Stimulated activated naive B cell treated with anti-CD40 and anti-IgM and Interleukin-4, amounts not matched to agents 10 μg/mL and 1 μg/mL and 100 μg/mL, for 72 hours (primary cell): Measurements from ENCODE around the gene TEX54.
"Not testable (repeated sequence)": the region's sequence is repeated elsewhere in the genome, so short reads cannot be mapped to it uniquely, and the experiment has no call there.

Experiments
- ATAC-seq, 2 donors: fragments of 150-1000 bp; cut with Tn5 transposase; replicated peaks; 2 replicates each; pipeline ENCODE4 v1.10.0; 2021; ENCODE audit warnings: moderate library complexity in 1 of 2
- DNase-seq: peaks from one replicate; pipeline ENCODE4 v3.0.0; 2021
- H3K27ac Mint-ChIP-seq: one replicate; pipeline ENCODE4 v1.8.0; 2022; ENCODE audit warnings: mild to moderate bottlenecking, mixed read lengths
- H3K27me3 Mint-ChIP-seq, 2 donors: one replicate each; pipeline ENCODE4 v1.8.0; 2022; ENCODE audit warnings: mixed read lengths in 2 of 2
- H3K36me3 Mint-ChIP-seq, 2 donors: one replicate each; pipeline ENCODE4 v1.8.0; 2022; ENCODE audit warnings: mixed read lengths in 2 of 2, mild to moderate bottlenecking in 1 of 2
- H3K4me1 Mint-ChIP-seq, 2 donors: one replicate each; pipeline ENCODE4 v1.8.0; 2022; ENCODE audit warnings: mixed read lengths in 2 of 2, mild to moderate bottlenecking in 1 of 2
- H3K4me3 Mint-ChIP-seq, 2 donors: one replicate each; pipeline ENCODE4 v1.8.0; 2022; ENCODE audit warnings: mild to moderate bottlenecking in 2 of 2, mixed read lengths in 2 of 2, moderate library complexity in 1 of 2
- H3K9me3 Mint-ChIP-seq, 2 donors: one replicate each; pipeline ENCODE4 v1.8.0; 2022; ENCODE audit warnings: mixed read lengths in 2 of 2, mild to moderate bottlenecking in 1 of 2

The TEX54 gene

GRCh38 chr11:62851807-62852522 lies 19.3 kb upstream of the TEX54 start:
- Mint-ChIP-seq H3K9me3 (no peaks in the 10 kb centered on the region), H3K4me3 (peak overlapping the region; percentile 9 to 60), H3K36me3 (peaks cover 38 to 47% of the 10 kb centered on the region in 2 donors), H3K4me1 (peaks cover 21 to 50% of the 10 kb centered on the region in 2 donors), H3K27me3 (no peaks in the 10 kb centered on the region), H3K27ac (peak overlapping the region; percentile 84)
- ATAC-seq (no peak), DNase-seq (no peak)

GRCh38 chr11:62850911-62851806 lies 18.5 kb upstream of the TEX54 start:
- H3K27me3 Mint-ChIP-seq = no peaks in the 10 kb centered on the region
- DNase-seq (no peak), ATAC-seq (no peak)
- H3K27ac Mint-ChIP-seq = peak overlapping the region; percentile 84
- H3K36me3 Mint-ChIP-seq = peaks cover 38 to 46% of the 10 kb centered on the region in 2 donors
- peaks cover 21 to 46% of the 10 kb centered on the region in 2 donors for H3K4me1 Mint-ChIP-seq
- H3K4me3 Mint-ChIP-seq = peak overlapping the region; percentile 9 to 52
- H3K9me3 Mint-ChIP-seq = no peaks in the 10 kb centered on the region

GRCh38 chr11:62847767-62848314 lies 15.2 kb upstream of the TEX54 start:
- ATAC-seq (no peak), DNase-seq (no peak)
- Mint-ChIP-seq H3K4me3 (no peak overlapping the region), H3K27ac (peak overlapping the region; percentile 77), H3K36me3 (peaks cover 9 to 12% of the 10 kb centered on the region in 2 donors), H3K27me3 (no peaks in the 10 kb centered on the region), H3K9me3 (no peaks in the 10 kb centered on the region), H3K4me1 (peaks cover 10 to 18% of the 10 kb centered on the region in 2 donors)

GRCh38 chr11:62846177-62846576 lies 13.5 kb upstream of the TEX54 start:
- Mint-ChIP-seq H3K9me3 (no peaks in the 10 kb centered on the region), H3K27ac (no peak overlapping the region), H3K27me3 (no peaks in the 10 kb centered on the region), H3K36me3 (no peaks in the 10 kb centered on the region), H3K4me1 (peaks cover 2 to 4% of the 10 kb centered on the region in 2 donors), H3K4me3 (no peak overlapping the region)
- DNase-seq = no peak
- no peak for ATAC-seq

- DNase-seq = no peak
- no peak for ATAC-seq
- Mint-ChIP-seq H3K4me3 (no peak overlapping the region), H3K27me3 (no peaks in the 10 kb centered on the region), H3K27ac (peak overlapping the region; percentile 17), H3K36me3 (peaks cover 3 to 6% of the 10 kb centered on the region in 2 donors), H3K4me1 (peaks cover 0 to 10% of the 10 kb centered on the region in 2 donors), H3K9me3 (no peaks in the 10 kb centered on the region)
These were observed 11.5 kb upstream of the TEX54 start for GRCh38 chr11:62844154-62844553.

GRCh38 chr11:62843466-62843865 lies 10.8 kb upstream of the TEX54 start:
- Mint-ChIP-seq H3K27ac (peak overlapping the region; percentile 17), H3K4me1 (peaks cover 0 to 12% of the 10 kb centered on the region in 2 donors), H3K36me3 (peaks cover 4 to 10% of the 10 kb centered on the region in 2 donors), H3K4me3 (no peak overlapping the region), H3K27me3 (no peaks in the 10 kb centered on the region), H3K9me3 (no peaks in the 10 kb centered on the region)
- ATAC-seq (no peak), DNase-seq (no peak)

- not testable (repeated sequence) for ATAC-seq, DNase-seq, H3K27me3 Mint-ChIP-seq, H3K9me3 Mint-ChIP-seq, H3K27ac Mint-ChIP-seq, H3K4me3 Mint-ChIP-seq
- peaks cover 2 to 12% of the 10 kb centered on the region in 2 donors for H3K4me1 Mint-ChIP-seq
- H3K36me3 Mint-ChIP-seq = peaks cover 4 to 10% of the 10 kb centered on the region in 2 donors
These were observed 10.2 kb upstream of the TEX54 start for GRCh38 chr11:62842891-62843290.

- Mint-ChIP-seq H3K9me3 (no peaks in the 10 kb centered on the region), H3K36me3 (peaks cover 9 to 16% of the 10 kb centered on the region in 2 donors), H3K4me3 (no peak overlapping the region), H3K27me3 (no peaks in the 10 kb centered on the region), H3K4me1 (peaks cover 9 to 16% of the 10 kb centered on the region in 2 donors), H3K27ac (no peak overlapping the region)
- peak; percentile 52 for DNase-seq
- ATAC-seq = no peak
These were observed 9.6 kb upstream of the TEX54 start for GRCh38 chr11:62842171-62842741.

- peak; percentile 75 to 79 for ATAC-seq
- Mint-ChIP-seq H3K27me3 (no peaks in the 10 kb centered on the region), H3K4me1 (peaks cover 13 to 18% of the 10 kb centered on the region in 2 donors), H3K36me3 (peaks cover 9 to 18% of the 10 kb centered on the region in 2 donors), H3K9me3 (no peaks in the 10 kb centered on the region), H3K27ac (no peak overlapping the region), H3K4me3 (no peak overlapping the region)
- DNase-seq = peak; percentile 90
These were observed 8.9 kb upstream of the TEX54 start for GRCh38 chr11:62841361-62842170.

- not testable (repeated sequence) for H3K4me3 Mint-ChIP-seq, H3K27ac Mint-ChIP-seq, H3K27me3 Mint-ChIP-seq, H3K9me3 Mint-ChIP-seq
- ATAC-seq = peak; percentile 29 to 38
- Mint-ChIP-seq H3K36me3 (peaks cover 9 to 21% of the 10 kb centered on the region in 2 donors), H3K4me1 (peaks cover 15 to 20% of the 10 kb centered on the region in 2 donors)
- peak; percentile 94 for DNase-seq
These were observed 8.2 kb upstream of the TEX54 start for GRCh38 chr11:62840721-62841360.

GRCh38 chr11:62839050-62839945 lies 6.7 kb upstream of the TEX54 start, which contains the start of gene WDR74:
Gene WDR74 (minus strand): TSS chr11:62839590. CDS start chr11:62839570, 20 bp downstream.
- Mint-ChIP-seq H3K27ac (no peak within 1 kb of the TSS), H3K4me3 (no peak within 1 kb of the TSS), H3K9me3 (no peaks in the 10 kb centered on the region), H3K36me3 (peaks cover 13 to 31% of the 10 kb centered on the region in 2 donors), H3K27me3 (no peaks in the 10 kb centered on the region), H3K4me1 (peaks cover 26 to 30% of the 10 kb centered on the region in 2 donors)
- ATAC-seq (peak; percentile 41 to 53), DNase-seq (peak; percentile 85)

- no peaks in the 10 kb centered on the region for H3K9me3 Mint-ChIP-seq
- DNase-seq (no peak), ATAC-seq (no peak)
- no peak overlapping the region for H3K4me3 Mint-ChIP-seq
- peaks cover 45 to 56% of the 10 kb centered on the region in 2 donors for H3K4me1 Mint-ChIP-seq
- peaks cover 30 to 49% of the 10 kb centered on the region in 2 donors for H3K36me3 Mint-ChIP-seq
- H3K27ac Mint-ChIP-seq = no peak overlapping the region
- H3K27me3 Mint-ChIP-seq = no peaks in the 10 kb centered on the region
These were observed 2.7 kb upstream of the TEX54 start for GRCh38 chr11:62835336-62835735.
